Stimulated activated CD4-positive, alpha-beta T cell treated with anti-CD3 and anti-CD28 coated beads, Interleukin-1b, Interleukin-23, amount 100 ng/mL, for 4 hours (primary cell): ENCODE results near the gene FBXO48.

Experiments used
- DNase-seq, 2 donors: peaks; one replicate each; pipeline ENCODE4 v3.0.0-alpha.2; 2020; ENCODE audit warnings: low read depth in 2 of 2

Gene FBXO48

DNA sequence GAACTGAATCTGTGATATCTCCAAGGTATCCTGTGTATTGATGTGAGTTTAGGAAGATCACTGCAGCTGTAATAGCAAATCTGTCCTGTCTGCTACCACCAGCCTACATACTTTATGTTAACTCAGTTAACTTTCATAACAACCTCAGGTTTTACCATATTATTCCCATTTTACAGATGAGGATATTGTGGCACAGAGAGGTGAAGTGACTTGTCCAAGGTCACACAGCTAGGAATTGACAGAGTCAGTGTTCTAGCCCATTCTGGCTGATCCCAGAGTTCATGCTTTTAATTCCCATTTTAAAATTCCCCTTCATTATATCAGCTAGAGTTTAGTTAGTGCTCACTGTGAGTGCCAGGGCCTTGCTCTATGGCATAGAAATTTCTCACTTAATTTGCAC lies 52.6 kb downstream of the FBXO48 start:
- no peak for DNase-seq

- DNase-seq = no peak
Measured at GRCh38 chr2:68413466-68413865, 53.6 kb downstream of the FBXO48 start.

- no peak for DNase-seq
Measured at GRCh38 chr2:68412127-68412819, 54.8 kb downstream of the FBXO48 start.

- DNase-seq = no peak
Measured at GRCh38 chr2:68411397-68412126, 55.5 kb downstream of the FBXO48 start.
